ENCODE measurements around the gene CYP21A2.
"Not testable (repeated sequence)": the region's sequence is repeated elsewhere in the genome, so short reads cannot be mapped to it uniquely, and the experiment has no call there.

The CYP21A2 gene

GRCh38 chr6:32056254-32056653 is 18.0 kb downstream of the CYP21A2 start:
- no peak for DNase-seq

DNA sequence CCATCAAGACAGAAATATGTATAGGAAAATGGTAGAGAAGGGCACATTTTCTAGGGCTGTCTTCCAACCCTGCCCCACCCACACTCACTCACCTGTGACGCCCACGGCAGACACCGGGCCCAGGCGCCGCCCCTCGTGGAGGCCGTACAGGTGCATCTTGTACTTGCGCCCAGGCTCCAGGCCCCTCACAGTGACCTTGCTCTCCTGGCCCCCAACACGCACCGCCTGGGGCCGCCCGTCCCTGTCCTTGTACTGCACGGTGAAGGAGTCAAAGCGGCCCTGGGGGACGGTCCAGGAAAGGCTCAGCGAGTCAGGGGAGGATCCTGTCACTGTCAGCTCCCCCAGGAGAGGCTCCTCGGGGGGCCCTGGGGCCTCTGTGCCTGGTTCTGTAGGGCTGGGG is 19.8 kb downstream of the CYP21A2 start:
- DNase-seq, result no peak

DNA sequence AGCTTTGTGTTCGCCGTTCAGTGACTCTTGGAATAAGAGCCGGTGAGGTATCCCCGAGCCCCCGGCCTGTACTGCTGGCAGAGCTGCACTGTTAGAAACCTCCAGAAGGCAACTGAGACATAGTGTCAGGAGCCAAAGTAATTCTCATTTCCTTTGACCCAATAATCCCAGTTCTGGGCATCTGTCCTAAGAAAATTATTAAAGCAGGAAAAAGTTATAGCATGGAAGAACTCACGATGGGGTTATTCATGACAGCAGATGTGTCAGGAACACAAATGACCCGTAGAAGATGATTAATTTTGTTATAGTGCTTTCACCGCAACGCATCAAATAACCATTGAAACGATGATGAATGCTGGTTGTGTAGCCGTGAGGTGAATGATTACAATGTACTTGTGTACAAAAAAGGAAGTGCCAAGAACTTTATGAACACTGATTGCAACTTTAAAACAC is 20.3 kb downstream of the CYP21A2 start:
- no peak for DNase-seq

DNA sequence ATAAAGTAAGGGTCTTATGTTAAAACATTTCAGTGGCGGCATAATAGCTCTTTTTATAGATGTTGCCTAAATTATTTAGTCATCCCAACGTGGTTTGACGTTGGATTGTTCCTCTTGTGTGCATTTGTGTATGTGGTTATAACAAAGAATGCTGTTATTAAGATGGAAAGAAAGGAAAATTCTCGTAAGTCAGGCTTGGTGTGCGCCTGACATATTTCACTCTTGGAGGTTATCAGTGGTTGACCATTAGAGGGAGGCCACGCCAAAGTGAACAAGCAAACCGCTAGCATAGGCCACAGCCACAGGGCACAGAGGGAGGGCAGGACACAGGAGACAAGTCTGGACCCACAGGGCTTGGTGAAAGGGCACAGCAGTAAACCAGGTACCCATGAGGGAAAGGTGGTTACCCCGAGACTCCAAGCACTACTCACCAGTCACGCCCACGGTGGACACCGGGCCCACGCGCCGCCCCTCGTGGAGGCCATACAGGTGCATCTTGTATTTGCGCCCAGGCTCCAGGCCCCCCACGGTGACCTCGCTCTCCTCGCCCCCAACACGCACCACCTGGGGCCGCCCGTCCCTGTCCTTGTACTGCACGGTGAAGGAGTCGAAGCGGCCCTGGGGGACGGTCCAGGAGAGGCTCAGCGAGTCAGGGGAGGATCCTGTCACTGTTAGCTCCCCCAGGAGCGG is 22.9 kb downstream of the CYP21A2 start:
- no peak for DNase-seq

- no peak for DNase-seq
Measured at GRCh38 chr6:32064706-32065105, 26.5 kb downstream of the CYP21A2 start.

DNA sequence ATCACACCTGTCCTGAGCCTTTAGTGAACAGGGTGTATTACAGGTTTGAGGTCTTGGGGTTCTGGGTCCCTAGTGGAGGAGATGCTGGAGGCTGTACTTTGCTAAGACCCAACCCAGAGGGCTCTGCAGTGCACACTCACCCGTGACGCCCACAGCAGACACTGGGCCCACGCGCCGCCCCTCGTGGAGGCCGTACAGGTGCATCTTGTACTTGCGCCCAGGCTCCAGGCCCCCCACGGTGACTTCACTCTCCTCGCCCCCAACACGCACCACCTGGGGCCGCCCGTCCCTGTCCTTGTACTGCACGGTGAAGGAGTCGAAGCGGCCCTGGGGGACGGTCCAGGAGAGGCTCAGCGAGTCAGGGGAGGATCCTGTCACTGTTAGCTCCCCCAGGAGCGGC is 29.3 kb downstream of the CYP21A2 start:
- DNase-seq, result not testable (repeated sequence)

DNA sequence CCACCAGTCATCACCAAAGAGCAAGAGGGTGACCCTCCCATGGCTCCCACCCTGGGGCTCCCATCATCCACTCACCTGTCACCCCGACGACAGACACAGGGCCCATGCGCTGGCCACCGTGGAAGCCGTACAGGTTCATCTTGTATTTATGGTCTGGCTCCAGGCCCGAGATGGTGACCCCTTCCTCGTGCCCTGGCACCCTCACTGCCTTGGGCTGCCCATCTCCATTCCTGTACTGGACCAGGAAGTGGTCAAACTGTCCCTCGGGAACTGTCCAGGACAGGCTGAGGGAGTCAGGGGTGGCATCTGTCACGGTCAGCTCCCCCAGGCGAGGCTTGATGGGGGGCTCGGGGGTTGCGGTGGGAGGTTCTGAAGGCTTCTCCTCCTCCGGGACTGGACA is 30.1 kb downstream of the CYP21A2 start:
- not testable (repeated sequence) for DNase-seq

- no peak for DNase-seq
Measured at GRCh38 chr6:32068867-32069266, 30.7 kb downstream of the CYP21A2 start.

DNA sequence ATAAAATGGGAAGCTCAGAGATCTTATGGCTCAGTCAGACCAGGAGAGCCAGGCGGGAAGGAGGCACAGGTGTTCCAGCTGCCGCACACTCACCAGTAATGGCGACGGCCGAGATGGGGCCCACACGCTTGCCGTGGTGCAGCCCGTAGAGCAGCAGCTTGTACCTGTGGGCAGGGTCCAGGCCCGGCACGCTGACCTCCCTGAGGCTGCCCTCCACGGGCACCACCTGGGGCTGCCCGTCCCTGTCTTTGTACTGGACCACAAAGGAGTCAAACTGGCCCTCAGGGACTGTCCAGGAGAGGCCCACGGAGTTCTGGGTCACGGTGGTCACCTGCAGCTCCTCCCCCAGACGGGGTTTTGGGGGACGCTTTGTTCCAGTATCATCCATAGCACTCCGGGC is 31.2 kb downstream of the CYP21A2 start:
- no peak for DNase-seq

DNA sequence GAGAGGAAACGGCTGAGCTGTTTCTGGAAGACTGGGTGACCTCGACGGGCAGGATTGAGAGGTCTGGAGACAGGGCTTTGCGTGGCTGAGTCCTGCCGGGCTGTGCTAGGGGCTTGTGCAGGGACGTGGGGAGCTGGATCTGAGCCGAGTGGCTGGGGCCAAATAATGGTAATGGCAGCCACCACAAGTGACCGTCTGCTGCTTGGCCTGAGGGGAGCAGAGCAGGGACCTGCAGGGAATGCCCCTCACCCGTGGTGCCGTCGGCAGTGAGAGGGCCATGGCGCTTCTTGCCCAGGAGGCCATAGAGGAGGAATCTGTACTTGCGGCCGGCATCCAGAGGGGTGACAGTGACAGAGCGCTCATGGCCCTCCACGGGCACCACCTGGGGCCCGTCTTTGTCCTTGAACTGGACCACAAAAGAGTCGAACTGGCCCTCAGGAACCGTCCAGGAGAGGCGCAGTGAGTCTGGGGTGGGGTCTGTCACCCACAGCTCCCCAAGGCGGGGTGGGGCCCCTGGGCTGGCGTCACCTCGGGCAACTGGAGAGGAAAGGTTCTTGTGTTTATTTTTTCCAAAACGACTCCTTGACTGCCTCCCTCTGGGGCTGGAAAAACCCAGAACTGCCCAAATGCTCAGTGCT is 31.8 kb downstream of the CYP21A2 start:
- DNase-seq, result no peak

DNA sequence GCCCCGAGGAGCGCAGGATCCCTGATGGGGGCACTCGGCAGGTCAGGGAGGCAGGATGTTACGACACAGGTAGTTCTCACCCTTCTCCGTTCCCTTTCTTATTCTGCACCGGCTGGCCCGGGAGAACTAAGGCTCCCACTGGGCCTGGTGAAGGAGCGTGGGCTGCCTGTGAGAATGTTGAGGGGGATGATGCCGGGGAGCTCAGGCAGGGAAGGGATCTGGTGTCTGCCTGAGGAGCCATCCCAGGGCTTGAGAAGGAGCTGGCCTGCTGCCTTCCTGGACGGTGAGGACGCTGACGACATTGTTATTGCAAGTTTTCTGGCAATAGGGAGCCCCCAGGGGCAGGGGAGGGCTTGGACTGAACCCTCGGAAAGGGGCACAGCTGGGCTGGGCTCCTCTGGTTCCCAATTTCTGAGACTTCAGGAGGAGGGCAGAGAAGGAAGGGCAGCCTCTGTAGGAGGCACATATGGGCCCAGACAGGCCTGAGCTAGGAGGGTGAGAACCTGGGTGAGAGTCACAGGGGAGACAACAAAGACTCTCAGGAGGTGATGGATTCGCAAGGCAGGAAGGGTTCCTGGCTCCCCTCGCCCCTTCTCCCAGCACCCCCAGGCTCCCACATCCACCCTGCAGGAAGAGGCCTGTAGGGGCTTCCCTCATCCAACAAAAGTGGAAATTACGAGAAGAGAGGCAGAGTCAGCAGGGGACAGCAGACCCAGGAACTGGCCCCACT is 32.8 kb downstream of the CYP21A2 start:
- no peak for DNase-seq

GRCh38 chr6:32073101-32073500 is 34.9 kb downstream of the CYP21A2 start:
- no peak for DNase-seq

DNA sequence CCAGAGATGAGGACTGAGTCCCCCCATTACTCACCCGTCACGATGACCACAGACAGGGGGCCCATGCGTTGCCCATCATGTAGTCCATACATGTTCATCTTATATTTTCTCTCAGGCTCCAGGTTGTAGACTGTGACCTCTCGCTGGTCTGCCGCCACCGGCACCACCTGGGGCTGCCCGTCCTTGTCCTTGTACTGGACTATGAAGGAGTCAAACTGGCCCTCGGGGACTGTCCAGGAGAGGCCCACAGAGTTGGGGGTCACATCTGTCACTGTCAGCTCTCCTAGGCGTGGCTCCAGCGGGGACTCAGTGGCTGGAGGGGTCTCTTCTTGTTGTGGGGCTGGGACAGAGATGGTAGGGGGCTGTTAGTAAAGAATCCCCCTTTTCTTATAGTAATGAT is 35.4 kb downstream of the CYP21A2 start:
- DNase-seq, result no peak

- DNase-seq, result no peak
Measured at GRCh38 chr6:32074996-32075532, 36.8 kb downstream of the CYP21A2 start.

- DNase-seq, result no peak
Measured at GRCh38 chr6:32075781-32076180, 37.6 kb downstream of the CYP21A2 start.

- DNase-seq, result no peak
Measured at GRCh38 chr6:32076321-32076809, 38.1 kb downstream of the CYP21A2 start.

GRCh38 chr6:32079566-32080290 is 41.5 kb downstream of the CYP21A2 start:
- no peak for DNase-seq

GRCh38 chr6:32081168-32081990 is 43.2 kb downstream of the CYP21A2 start:
- DNase-seq, result peak; percentile 37 to 57

- DNase-seq, result no peak
Measured at GRCh38 chr6:32082478-32082877, 44.3 kb downstream of the CYP21A2 start.

DNA sequence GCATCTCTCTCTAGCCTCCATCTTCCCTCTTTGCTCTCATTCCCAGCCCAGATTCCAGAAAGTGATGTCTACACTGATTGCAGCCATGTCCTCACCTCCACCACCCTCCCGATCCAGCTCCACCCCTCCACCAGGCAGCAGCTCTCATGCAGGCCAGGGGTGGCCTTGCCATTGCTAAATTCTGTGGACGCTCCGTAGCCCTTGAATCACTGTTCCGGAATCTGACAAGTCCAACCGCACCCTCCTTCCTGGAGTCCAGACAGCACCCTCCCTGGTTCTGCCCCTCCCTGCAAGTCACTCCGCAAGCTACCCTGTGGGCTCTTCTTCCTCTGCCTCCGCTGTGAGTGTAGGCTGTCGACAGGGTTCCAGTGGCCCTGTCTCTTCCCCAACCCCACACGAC is 44.7 kb downstream of the CYP21A2 start:
- DNase-seq, result no peak

GRCh38 chr6:32083812-32084768 is 45.9 kb downstream of the CYP21A2 start:
- DNase-seq, result no peak
